HepG2 (cell line): ENCODE results near the gene FAHD1. TPM values are rescaled to one million over a fixed set of nuclear protein-coding genes. Genes with fewer than 3 reads are reported as not detected.

Experiments
- CC2D1A ChIP-seq: sonication (generic); formaldehyde crosslinking; IDR thresholded peaks from 2 replicates; pipeline ENCODE4 v1.8.1; 2023; ENCODE audit warnings: mild to moderate bottlenecking, missing genetic modification reagents
- ETV6 ChIP-seq: sonication (generic); formaldehyde crosslinking; conservative IDR thresholded peaks from 2 replicates; pipeline ENCODE4 v1.4.0; 2020; ENCODE audit warnings: missing genetic modification reagents
- HDAC2 ChIP-seq: sonication (generic); formaldehyde crosslinking; IDR thresholded peaks from 2 replicates; pipeline ENCODE4 v1.4.0; 2020; ENCODE audit warnings: missing genetic modification reagents
- JUND ChIP-seq: sonication (generic); formaldehyde crosslinking; IDR thresholded peaks from 2 replicates; pipeline ENCODE4 v1.8.0; 2022; ENCODE audit warnings: mild to moderate bottlenecking, missing genetic modification reagents
- MED1 ChIP-seq: sonication (generic); formaldehyde crosslinking; IDR thresholded peaks from 2 replicates; pipeline ENCODE4 v1.4.0; 2020; ENCODE audit warnings: missing genetic modification reagents
- MZF1 ChIP-seq: sonication (generic); formaldehyde crosslinking; IDR thresholded peaks from 2 replicates; pipeline ENCODE4 v1.8.1; 2023; ENCODE audit warnings: mild to moderate bottlenecking, missing genetic modification reagents, borderline replicate concordance
- NCOA2 ChIP-seq: sonication (generic); formaldehyde crosslinking; IDR thresholded peaks from 2 replicates; pipeline ENCODE4 v1.8.0; 2022; ENCODE audit warnings: inconsistent platforms
- NKX3-1 ChIP-seq: sonication (generic); formaldehyde crosslinking; IDR thresholded peaks from 2 replicates; pipeline ENCODE4 v1.5.0; 2020; ENCODE audit warnings: missing genetic modification reagents
- PAF1 ChIP-seq: IDR thresholded peaks from 2 replicates; pipeline ENCODE4 v1.6.1; 2016; ENCODE audit warnings: missing genetic modification reagents, missing compliant biosample characterization
- RXRA ChIP-seq: sonication (generic); formaldehyde crosslinking; IDR thresholded peaks from 2 replicates; pipeline ENCODE4 v1.5.1; 2020; ENCODE audit warnings: missing genetic modification reagents
- YEATS4 ChIP-seq: sonication (generic); formaldehyde crosslinking; IDR thresholded peaks from 2 replicates; pipeline ENCODE4 v1.4.0; 2020; ENCODE audit warnings: missing genetic modification reagents, borderline replicate concordance
- ZBTB3 ChIP-seq: sonication (generic); formaldehyde crosslinking; IDR thresholded peaks from 2 replicates; pipeline ENCODE4 v1.4.0; 2020; ENCODE audit warnings: low read depth, mild to moderate bottlenecking, moderate library complexity, missing genetic modification reagents, borderline replicate concordance
- ZC3H13 ChIP-seq: sonication (generic); formaldehyde crosslinking; IDR thresholded peaks from 2 replicates; pipeline ENCODE4 v1.8.1; 2023; ENCODE audit warnings: mild to moderate bottlenecking, missing genetic modification reagents, moderate library complexity
- ZFX ChIP-seq: sonication (generic); formaldehyde crosslinking; IDR thresholded peaks from 2 replicates; pipeline ENCODE4 v1.4.0; 2020; ENCODE audit warnings: mild to moderate bottlenecking, low read depth, missing genetic modification reagents, moderate library complexity
- ZNF335 ChIP-seq: sonication (generic); formaldehyde crosslinking; IDR thresholded peaks from 2 replicates; pipeline ENCODE4 v1.4.0; 2020; ENCODE audit warnings: missing genetic modification reagents
- ZNF343 ChIP-seq: sonication (generic); formaldehyde crosslinking; IDR thresholded peaks from 2 replicates; pipeline ENCODE4 v1.4.0; 2020; ENCODE audit warnings: mild to moderate bottlenecking, missing genetic modification reagents
- ZNF674 ChIP-seq: sonication (generic); formaldehyde crosslinking; IDR thresholded peaks from 2 replicates; pipeline ENCODE4 v1.5.0; 2020; ENCODE audit warnings: low read depth, mild to moderate bottlenecking, missing genetic modification reagents
- polyA plus RNA-seq, 8 experiments: library from polyadenylated mRNA; depleted of rRNA in 3 of 8; stranded (reverse) in 7 of 8; unstranded in 1 of 8; fragments of >200 nt; fragmentation: Illumina TruSeq in 4 of 8; extraction: Trizol in 4 of 8; gene quantifications; 2 replicates each; pipeline versions ENCODE4 v1.2.1 to v1.2.3, GENCODE V29; 2011 to 2016; ENCODE audit warnings: low read depth in 4 of 8, missing spikeins in 1 of 8, mixed read lengths in 1 of 8; ENCODE audit not compliant: insufficient read depth in 1 of 8
- total RNA-seq, 5 experiments: library from RNA; depleted of rRNA; stranded (reverse); fragments of >200 nt; fragmentation: Illumina TruSeq; extraction: Trizol; gene quantifications; 2 replicates each; pipeline ENCODE4 v1.2.3, GENCODE V29; 2016; ENCODE audit warnings: low read depth in 1 of 5
- TF ChIP-seq, protein P1 (sequence below): sonication (generic); formaldehyde crosslinking; IDR thresholded peaks from 2 replicates; pipeline ENCODE4 v1.4.0; 2020; ENCODE audit warnings: missing genetic modification reagents, borderline replicate concordance
- TF ChIP-seq, protein P2 (sequence below): IDR thresholded peaks from 2 replicates; pipeline ENCODE4 v1.6.1; 2016
- TF ChIP-seq, protein P3 (sequence below): sonication (generic); formaldehyde crosslinking; IDR thresholded peaks from 2 replicates; pipeline ENCODE4 v1.4.0; 2020; ENCODE audit warnings: missing genetic modification reagents, borderline replicate concordance
- TF ChIP-seq, protein P4 (sequence below): sonication (generic); formaldehyde crosslinking; IDR thresholded peaks from 2 replicates; pipeline ENCODE4 v1.4.0; 2020; ENCODE audit warnings: missing genetic modification reagents

The FAHD1 gene
- total and polyA plus RNA-seq, 2 of the 13 experiments (the other 11 are each of a cell fraction or from before 2014, with no cell fraction given), result 39.0 to 45.3 TPM

DNA sequence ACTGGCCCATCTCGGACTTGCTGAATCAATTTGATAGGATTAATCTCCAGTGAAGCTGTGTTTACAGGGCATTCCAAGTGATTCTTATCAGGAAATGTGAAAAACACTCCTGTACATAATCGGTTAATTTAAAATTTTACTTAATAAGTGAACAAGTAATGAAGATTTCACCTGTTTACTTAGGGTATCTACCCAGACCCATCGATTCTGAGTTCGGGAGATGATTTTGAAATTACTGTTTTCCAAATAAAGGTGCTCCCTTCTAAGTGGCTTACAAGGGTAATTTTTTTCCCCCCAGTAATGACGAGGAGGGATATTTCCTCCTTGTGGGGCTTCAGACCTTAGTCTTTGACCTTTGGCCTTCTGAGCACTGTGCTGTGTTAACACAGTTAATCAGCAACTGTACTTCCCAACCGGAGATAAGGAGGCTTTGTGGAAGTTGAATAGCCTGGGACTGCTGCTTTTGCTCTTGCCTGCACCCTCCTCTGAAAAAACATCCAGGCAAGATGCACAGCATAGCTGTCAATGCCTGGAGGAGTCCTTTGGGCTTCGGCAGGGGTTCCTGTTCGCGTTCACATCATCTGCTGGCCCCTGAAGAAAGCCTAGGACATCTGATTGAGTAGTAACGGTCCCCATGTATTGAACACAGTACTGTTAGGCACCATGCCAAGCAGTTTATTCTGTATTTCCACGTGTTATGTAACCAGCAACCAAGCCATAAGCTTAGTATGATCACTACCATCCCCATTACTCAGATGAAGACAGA lies 1.8 kb downstream of the FAHD1 start (continued):
- no peak for TF ChIP-seq ZNF674
- TF ChIP-seq ZBTB3 (CRISPR knock-in tag), result no peak
- TF ChIP-seq, protein P1, sequence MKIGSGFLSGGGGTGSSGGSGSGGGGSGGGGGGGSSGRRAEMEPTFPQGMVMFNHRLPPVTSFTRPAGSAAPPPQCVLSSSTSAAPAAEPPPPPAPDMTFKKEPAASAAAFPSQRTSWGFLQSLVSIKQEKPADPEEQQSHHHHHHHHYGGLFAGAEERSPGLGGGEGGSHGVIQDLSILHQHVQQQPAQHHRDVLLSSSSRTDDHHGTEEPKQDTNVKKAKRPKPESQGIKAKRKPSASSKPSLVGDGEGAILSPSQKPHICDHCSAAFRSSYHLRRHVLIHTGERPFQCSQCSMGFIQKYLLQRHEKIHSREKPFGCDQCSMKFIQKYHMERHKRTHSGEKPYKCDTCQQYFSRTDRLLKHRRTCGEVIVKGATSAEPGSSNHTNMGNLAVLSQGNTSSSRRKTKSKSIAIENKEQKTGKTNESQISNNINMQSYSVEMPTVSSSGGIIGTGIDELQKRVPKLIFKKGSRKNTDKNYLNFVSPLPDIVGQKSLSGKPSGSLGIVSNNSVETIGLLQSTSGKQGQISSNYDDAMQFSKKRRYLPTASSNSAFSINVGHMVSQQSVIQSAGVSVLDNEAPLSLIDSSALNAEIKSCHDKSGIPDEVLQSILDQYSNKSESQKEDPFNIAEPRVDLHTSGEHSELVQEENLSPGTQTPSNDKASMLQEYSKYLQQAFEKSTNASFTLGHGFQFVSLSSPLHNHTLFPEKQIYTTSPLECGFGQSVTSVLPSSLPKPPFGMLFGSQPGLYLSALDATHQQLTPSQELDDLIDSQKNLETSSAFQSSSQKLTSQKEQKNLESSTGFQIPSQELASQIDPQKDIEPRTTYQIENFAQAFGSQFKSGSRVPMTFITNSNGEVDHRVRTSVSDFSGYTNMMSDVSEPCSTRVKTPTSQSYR (CRISPR knock-in tag), result no peak
- no peak for TF ChIP-seq NKX3-1 (CRISPR knock-in tag)
- TF ChIP-seq, protein P2, sequence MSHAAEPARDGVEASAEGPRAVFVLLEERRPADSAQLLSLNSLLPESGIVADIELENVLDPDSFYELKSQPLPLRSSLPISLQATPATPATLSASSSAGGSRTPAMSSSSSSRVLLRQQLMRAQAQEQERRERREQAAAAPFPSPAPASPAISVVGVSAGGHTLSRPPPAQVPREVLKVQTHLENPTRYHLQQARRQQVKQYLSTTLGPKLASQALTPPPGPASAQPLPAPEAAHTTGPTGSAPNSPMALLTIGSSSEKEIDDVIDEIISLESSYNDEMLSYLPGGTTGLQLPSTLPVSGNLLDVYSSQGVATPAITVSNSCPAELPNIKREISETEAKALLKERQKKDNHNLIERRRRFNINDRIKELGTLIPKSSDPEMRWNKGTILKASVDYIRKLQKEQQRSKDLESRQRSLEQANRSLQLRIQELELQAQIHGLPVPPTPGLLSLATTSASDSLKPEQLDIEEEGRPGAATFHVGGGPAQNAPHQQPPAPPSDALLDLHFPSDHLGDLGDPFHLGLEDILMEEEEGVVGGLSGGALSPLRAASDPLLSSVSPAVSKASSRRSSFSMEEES, result no peak
- peak; percentile 53; the same call in 1 of the 2 replicates for TF ChIP-seq YEATS4 (CRISPR knock-in tag)
- peak; percentile 84 for TF ChIP-seq MED1 (CRISPR knock-in tag)
- TF ChIP-seq RXRA (CRISPR knock-in tag), result peak; percentile 74; the same call in 1 of the 2 replicates
- TF ChIP-seq ZC3H13 (CRISPR knock-in tag), result peak; percentile 99
- TF ChIP-seq HDAC2, result peak; percentile 75
- TF ChIP-seq, protein P3, sequence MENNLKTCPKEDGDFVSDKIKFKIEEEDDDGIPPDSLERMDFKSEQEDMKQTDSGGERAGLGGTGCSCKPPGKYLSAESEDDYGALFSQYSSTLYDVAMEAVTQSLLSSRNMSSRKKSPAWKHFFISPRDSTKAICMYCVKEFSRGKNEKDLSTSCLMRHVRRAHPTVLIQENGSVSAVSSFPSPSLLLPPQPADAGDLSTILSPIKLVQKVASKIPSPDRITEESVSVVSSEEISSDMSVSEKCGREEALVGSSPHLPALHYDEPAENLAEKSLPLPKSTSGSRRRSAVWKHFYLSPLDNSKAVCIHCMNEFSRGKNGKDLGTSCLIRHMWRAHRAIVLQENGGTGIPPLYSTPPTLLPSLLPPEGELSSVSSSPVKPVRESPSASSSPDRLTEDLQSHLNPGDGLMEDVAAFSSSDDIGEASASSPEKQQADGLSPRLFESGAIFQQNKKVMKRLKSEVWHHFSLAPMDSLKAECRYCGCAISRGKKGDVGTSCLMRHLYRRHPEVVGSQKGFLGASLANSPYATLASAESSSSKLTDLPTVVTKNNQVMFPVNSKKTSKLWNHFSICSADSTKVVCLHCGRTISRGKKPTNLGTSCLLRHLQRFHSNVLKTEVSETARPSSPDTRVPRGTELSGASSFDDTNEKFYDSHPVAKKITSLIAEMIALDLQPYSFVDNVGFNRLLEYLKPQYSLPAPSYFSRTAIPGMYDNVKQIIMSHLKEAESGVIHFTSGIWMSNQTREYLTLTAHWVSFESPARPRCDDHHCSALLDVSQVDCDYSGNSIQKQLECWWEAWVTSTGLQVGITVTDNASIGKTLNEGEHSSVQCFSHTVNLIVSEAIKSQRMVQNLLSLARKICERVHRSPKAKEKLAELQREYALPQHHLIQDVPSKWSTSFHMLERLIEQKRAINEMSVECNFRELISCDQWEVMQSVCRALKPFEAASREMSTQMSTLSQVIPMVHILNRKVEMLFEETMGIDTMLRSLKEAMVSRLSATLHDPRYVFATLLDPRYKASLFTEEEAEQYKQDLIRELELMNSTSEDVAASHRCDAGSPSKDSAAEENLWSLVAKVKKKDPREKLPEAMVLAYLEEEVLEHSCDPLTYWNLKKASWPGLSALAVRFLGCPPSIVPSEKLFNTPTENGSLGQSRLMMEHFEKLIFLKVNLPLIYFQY (CRISPR knock-in tag), result no peak
- TF ChIP-seq JUND (CRISPR knock-in tag), result no peak
- TF ChIP-seq MZF1, result no peak
- TF ChIP-seq NCOA2, result peak; percentile 77
- TF ChIP-seq ZFX (CRISPR knock-in tag), result peak; percentile 52
- no peak for TF ChIP-seq ETV6 (CRISPR knock-in tag)
- TF ChIP-seq, protein P4, sequence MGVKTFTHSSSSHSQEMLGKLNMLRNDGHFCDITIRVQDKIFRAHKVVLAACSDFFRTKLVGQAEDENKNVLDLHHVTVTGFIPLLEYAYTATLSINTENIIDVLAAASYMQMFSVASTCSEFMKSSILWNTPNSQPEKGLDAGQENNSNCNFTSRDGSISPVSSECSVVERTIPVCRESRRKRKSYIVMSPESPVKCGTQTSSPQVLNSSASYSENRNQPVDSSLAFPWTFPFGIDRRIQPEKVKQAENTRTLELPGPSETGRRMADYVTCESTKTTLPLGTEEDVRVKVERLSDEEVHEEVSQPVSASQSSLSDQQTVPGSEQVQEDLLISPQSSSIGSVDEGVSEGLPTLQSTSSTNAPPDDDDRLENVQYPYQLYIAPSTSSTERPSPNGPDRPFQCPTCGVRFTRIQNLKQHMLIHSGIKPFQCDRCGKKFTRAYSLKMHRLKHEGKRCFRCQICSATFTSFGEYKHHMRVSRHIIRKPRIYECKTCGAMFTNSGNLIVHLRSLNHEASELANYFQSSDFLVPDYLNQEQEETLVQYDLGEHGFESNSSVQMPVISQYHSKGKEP (CRISPR knock-in tag), result no peak
- no peak for TF ChIP-seq PAF1 (CRISPR knock-in tag)
- peak; percentile 36; the same call in 1 of the 2 replicates for TF ChIP-seq ZNF343
- no peak for TF ChIP-seq CC2D1A (CRISPR knock-in tag)
- TF ChIP-seq ZNF335 (CRISPR knock-in tag), result 0 out of 2 replicates have a peak, but pooled peaks have one; percentile 54
